HUDEP-2 (cell line): ENCODE data around the gene POLR3G.
A peak's percentile ranks its signal among the peaks of the same experiment; 100 is the strongest.

Experiments used
- DNase-seq, 76 experiments: peaks; one replicate each; lab custom pipeline; 2025; ENCODE audit not compliant: unreplicated experiment in 76 of 76; lab: John Stamatoyannopoulos, UW

The POLR3G gene

DNA sequence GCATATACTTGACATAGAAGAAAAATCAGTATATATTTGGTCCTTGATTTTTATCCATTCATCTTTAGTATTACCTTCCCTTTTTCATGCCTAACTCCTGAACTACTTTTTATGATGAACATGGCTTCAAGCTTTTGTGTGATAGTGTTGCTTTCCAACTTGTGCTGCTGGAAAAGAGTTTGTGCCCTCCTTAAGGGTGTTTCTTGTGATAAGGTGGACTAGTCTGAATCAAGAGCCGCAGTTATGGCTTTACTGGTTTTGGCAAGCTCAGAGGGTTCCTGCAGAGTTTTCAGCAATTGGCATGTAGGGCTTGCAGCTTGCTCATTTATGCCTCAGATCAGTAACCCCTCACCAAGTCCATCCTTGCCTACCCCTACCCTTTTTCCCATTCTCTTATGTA lies 20.5 kb downstream of the POLR3G start:
- DNase-seq: peak in 34 of 76 experiments; percentile 1 to 64 (median 26)

DNA sequence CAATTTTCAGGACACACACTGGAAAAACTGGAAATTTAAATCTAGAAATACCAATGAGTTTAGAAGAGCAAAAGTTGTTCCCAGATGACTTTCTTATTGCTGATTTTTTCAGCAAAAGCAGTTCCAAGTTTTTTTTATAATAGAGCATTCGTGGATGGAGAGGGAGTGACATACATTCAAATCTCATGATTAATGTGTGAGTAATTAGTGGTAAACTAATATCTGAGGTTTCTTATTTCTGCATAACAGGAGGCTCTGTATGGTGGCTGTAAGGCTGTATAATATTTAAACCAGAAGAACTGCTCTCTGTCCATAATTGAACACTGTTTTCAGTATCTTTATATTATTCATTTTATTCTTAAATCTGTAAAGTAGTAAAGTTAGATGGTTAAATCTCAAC lies 28.9 kb downstream of the POLR3G start:
- no peak for DNase-seq

DNA sequence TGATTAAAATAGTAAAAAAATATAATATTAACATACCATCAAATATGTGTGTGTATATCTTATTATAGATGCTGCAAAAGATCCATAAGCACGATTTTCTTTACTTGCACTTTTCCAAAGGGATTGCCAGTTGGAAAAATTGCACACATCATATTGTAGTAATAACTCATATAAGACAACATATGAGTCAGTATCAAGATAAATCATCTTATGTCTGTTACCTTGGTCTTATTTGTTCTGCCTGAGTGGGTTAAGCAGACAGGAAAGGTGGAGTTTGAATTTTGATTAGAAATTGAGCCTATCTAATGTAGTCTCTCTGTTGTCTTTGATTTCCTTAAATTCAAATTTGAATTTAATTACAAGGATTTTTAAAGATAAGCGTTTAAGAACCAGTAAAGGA lies 30.1 kb downstream of the POLR3G start:
- DNase-seq: no peak

DNA sequence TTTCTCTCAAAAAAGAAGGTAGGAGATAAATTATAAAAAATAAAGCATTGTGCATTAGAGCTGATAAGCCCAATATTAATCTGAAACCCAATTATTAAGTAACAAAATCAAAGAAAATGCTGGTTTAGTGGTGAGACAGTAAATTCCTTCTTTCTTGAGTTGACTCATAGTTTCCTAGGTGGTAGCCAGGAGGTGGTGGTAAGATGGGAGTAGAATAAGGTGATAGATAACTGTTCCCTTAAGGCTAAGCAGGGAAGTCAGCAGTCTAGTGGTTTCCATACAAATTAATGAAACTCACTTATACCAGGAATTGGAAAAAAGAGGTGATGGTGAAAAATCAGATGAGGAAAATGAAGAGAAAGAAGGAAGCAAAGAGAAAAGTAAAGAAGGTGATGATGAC lies 31.6 kb downstream of the POLR3G start:
- DNase-seq: no peak

DNA sequence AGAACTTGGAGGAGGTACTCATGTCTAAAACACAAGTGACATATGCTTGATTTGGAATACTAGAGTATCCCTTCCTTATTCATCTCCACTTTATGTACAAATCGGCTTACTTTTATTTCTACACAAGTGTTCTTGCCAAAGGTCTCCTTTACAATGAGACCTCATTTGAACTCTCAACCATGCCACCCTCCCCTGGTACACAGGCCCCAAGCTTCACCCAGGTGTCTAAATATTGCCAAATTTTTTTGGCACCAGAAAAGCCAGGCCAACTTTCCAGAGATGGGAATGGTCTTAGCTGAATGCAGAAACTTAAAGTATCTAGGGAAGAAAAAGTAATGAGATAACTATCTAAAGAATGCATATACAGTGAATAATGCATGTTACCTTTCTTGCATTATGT lies 35.8 kb downstream of the POLR3G start:
- DNase-seq: no peak

DNA sequence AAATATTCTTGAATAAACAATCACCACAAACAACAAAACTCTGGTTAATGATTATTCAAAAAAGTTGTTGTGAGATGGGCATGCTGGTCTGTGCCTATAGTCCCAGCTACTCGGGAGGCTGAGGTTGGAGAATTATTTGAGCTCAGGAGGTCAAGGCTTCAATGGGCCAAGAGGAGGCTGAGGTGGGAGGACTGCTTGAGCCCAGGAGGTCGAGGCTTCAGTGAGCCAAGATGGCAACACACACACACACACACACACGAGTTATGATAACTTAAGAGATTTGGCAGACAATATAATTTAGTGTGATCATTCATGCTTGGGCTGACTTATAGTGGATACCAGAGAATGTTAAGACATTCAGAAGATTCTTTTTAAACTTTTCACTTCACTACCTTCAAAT lies 39.9 kb downstream of the POLR3G start:
- no peak for DNase-seq

DNA sequence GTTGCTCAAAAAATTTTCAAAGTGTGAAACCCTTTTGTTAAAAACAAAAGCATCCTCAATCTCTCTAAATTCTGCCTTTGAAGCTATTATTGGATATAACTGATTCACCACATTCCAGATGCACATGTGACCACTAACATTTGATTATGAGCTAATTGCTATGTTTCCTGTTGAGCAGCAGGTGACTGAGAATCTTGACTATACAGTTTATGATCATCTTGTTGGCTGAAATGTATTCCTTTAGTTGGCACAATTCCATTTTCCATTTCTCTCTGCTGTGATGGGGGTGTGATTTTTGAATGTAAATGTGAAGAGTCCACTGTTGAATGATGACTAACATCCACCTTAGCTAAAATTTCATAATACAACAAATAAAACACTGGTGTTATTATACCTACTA lies 44.0 kb downstream of the POLR3G start:
- DNase-seq: no peak

DNA sequence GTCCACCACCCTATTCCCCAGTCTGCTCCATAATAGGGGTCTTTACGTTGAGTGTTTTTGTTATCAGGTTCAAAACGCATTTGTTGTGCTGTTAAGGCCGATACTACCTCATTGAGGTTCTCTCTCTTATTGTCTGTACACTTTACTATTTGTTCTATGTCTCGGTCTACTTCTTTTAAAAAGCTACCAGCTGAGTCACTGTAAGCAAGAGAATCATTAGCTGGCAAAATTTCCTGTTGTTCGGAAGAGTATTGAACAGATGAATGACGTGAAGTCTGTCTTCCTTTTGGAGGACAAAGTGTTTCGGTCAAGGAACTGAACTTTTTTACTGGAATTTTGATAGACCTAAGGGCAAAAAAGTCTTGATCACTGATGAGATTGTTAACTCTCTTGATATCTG lies 44.4 kb downstream of the POLR3G start:
- DNase-seq: no peak

DNA sequence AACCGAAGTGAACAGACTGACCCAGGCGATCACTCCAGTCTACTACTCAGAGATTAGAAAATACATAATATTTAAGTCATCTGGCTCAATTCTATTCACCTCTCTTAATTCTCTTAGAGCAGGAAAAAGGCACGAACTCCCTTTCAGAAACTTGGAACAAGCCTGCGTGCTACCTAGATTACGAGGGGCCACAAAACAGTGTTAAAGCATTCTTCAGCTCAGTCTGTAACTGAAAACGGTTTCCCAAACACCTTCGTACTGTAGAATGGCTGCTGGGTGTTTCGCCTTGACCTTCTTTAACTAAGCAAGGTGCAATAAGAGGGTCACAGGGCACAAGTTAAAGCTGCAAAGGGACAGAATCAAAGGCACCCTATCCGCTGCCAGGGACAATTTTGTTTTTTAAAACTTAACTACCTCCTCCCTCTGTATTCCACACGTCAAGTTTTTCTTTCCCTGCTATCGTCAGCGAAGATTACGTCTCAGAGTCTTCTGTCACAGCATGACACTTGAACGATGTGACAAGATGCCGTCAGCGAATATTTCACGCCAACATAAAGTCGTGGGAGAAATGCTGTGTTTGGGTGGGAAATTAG lies 54.0 kb downstream of the POLR3G start:
- peak in 5 of 76 experiments; percentile 1 to 33 (median 16) for DNase-seq

DNA sequence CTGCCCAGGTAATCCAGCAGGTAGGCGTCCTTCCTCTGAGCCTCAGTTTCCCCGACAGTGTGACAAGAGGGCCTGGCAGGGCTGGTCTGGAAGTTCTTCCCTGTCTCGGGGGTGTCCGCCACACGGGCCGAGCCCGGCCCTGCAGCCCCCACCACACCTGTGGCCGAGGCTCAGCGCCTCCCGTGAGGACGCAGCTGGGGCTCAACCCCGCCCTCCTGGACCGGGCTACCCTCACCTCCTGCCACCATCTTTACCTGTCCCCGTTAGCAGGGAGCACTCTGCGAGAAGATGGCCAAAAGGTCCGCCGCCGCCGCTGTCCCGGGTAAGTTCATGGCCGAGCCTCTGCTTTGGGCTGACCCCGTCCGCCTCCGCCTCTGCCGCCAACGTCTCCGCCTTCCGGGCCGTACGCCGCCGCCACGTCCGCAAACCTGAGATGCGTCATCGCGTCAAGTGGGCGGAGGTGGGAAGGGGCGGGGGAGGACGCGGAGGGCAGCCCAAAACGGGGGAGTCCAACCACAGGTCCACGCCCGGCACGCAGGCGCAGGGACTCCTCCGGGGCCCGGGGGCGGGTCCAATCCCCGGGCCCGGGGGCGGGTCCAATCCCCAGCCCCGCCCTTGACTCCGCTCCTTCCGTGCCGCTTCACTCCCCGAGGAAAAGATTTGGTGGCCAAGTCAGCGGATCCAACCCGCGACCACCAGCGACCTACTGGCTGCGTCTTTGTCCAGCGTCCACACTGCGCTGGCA lies 54.7 kb downstream of the POLR3G start, which contains the start of gene LYSMD3:
Gene LYSMD3 (minus strand): TSS at position 391 of the 745 bp plus-strand sequence. CDS start 4,295 bp downstream, outside the sequence.
- DNase-seq: peak; percentile 27 to 98 (median 92)

DNA sequence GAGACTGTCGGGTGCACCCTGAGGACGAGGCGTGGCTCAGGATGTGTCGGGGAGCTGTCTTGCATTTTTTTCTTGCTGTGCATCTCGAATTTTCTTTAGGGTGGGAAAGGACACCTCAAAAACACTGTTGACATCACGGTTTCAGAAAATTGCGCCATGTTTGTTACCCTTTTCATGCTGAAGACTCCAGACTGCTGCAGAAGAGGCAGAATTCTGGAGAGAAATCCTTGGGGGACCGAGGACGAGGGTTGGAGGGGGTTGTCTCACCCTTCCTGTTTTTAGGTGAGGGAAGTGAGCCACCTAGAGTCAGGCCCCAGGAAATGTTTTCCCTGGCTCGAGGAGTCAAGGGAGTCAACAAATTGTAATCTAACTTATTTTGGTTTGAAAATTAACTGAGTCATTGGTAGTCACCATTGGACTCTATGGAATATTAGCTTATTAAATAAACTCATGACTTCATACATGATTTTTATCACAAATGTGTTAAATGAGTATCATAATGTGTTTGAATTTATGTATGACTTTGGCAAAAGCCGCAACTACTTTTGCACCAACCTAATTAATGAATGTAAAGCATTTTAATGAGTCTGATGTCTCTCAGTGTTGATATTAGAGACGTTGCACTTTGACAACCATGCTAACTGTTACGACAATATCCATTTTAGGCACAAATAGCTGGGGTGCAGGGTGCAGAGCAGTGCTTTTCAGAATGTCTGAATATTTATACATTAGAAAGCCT lies 55.4 kb downstream of the POLR3G start:
- peak in 72 of 76 experiments; percentile 5 to 81 (median 53) for DNase-seq

DNA sequence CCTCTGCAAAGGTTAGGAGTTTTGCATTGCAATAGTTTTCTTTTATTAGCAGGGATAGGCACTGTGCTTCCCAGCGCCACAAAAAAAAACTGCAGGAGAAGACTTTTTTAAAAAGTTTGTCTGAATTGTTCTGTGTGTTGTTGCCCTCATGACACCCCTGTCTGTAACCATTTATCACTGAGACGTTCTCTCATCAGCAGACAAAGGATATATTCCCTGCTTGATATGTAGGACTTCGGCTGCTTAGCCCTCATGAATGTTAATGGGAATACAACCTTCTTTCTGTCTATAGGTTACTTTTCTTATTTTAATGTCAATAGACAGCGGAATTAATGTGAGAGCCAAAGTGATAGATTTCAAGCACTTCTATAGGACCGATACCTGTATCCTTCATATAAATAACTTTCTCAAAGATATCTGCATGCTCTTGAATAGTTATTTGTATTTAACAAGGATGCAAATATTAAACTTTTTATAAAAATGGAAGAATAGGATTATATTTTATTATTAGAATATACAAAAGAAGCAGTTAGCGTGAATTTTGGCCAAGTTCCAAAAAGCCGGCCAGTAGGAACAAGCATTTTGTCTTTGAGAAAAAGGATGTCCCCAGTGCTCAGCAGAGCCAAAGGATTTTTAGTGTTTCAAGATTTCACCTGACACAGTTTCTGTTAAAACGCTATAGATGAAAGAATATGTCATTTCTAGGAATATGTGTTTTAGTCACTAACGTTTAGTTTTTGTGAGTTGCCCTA lies 56.2 kb downstream of the POLR3G start:
- no peak for DNase-seq

DNA sequence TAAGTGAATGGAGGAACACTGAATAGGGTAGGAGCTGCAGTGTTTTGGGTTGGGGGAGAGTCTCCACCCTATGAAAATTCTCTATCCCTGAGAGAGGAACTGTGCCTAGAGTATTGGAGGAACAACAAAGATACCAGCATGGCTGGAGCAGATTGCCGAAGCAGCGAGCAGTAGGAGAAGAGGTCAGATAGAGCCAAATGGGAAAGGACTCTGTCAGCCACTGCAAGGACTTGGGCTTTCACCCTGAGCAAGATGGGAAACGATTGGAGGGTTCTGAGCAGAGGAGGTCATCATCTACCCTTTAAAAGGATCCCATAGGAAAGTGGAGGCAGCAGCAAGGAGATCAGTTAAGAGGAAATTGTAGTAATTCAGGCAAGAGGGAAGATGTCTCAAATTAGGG lies 59.1 kb downstream of the POLR3G start:
- DNase-seq: no peak

DNA sequence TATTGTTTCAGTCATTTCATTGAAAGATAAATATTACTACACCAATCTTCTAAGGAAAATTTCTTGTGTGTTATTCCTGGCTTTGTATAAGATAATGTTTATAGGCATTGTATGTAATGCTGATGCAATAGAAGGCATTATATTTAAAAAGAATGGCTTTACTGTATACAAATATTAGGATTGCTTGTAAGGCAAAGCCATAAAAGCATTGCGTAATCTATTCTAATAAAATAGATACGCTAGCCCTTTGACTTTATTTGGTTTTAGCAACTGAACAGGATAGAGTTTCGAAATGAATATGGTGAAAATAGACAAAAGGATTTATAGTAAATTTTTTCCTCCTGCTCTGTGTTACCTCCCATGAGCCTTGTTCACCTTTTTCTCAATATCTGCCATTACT lies 60.3 kb downstream of the POLR3G start:
- no peak for DNase-seq

DNA sequence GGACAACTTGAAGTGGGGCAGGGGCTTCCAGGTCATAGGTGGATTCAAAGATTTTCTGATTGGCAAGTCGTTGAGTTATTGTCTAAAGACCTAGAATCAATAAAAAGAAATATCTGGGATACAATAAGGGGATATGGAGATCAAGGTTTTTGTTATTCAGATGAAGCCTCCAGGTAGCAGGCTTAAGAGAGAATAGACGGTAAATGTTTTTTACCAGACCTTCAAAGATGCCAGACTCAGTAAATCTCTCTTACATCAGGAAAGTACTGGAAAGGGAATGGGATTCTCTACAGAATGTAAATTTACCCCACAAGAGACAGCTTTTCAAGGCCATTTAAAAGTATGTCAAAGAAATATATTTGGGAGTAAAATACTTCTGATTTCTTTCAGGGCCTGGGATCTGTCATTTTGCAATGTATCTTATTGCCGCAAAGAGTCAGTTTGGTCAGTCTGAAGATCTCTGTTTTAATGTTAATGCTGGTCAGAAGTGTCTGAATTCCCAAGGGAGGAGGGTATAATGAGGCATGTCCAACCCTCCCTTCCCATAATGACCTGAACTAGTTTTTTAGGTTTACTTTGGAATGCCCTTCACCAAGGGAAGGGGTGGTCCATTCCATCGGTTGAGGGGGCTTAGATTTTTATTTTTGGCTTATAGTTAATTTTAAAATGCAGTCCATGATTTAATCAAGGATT lies 68.3 kb downstream of the POLR3G start:
- DNase-seq: no peak

DNA sequence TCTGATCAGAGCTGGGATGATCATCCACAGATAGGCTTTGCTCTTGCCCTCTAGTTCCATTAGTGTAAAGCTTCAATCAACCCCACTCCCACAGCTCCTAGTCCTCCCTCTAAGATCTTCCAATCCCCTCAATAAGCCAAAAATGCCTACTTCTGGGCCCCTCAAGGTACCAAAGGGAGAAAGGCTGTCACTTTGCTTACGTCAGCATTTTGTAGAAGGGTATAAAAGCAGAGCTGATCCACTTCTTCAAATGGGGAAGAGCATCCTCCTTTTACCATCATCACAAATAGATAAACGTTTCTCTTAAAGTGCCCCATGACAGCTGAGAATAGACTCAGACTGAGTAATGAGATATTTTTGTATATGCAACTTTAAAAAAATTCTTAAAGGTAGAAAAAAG lies 70.8 kb downstream of the POLR3G start:
- no peak for DNase-seq

DNA sequence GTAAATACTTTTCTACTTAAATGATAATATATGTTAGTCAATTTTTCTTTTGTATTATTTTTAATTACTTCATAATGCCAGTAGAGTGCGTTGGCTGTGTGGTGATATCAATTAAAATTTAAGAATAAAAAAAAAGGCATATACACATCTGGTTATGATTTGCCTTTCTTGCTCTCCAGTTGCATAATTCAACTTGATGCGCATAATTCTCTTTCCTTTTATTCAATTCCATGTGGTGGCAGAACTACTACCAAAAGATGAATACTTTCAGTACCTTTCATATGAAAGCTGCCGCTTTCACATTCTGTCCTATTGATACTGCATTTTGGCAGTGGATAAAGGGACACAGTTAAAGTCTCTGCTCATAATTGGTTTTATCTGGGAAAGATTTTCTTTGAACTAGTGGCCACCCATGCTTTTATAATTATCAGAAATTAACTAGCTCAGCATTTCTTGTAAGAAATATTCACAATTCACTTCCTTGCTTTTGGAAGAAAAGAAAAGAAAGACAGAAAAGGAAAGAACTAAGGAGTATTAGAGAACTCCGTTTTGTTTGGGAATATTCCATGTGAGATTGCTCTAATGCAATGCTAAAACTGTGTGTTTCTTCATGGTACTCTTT lies 71.7 kb downstream of the POLR3G start:
- DNase-seq: no peak

DNA sequence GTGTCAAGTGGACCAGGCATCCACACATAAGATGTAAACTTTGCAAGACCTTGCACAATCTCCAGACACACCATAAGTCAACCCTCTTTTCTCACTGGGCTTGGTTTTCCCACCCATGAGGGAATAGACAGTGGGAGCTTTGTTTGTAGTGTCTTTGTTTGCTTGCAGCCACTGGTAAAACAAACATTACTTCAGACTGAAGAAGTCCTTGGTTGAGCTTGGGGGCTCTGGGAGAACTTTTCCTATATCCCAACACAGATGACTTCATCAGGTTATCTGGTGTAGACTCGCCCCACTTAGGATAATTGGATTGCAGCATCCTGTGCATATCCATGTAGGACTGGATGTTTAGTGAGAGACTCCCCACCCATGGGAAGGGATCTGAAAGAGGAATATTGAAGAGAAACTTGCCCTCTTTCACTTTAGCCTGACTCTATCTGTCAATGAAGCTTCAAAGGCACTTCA lies 72.4 kb downstream of the POLR3G start:
- DNase-seq: no peak

DNA sequence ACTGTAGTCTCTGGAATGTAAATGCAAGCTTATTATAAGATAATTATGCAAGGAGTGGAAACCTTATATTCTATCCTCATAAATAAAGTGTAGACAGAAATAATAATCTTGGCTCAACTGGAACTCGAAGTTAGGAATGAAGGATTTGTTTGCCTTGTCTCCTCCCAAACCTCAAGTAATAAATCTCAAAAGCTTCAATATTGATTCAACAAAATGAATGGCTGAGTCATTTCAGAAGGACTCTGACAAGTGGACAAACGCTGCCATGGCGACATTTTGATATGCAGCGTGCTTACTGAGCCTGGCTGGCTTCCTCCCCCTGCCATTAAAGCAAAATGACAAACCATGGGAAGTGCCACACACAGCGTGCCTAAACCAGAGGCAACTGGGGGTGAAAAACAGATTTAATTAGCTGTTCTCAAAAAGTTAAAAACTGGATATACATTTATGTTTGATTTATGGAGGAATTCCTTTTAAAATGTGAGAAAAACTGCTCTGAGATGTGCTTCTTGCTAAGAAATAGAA lies 73.5 kb downstream of the POLR3G start:
- peak in 2 of 76 experiments; percentile 9 to 38 for DNase-seq

DNA sequence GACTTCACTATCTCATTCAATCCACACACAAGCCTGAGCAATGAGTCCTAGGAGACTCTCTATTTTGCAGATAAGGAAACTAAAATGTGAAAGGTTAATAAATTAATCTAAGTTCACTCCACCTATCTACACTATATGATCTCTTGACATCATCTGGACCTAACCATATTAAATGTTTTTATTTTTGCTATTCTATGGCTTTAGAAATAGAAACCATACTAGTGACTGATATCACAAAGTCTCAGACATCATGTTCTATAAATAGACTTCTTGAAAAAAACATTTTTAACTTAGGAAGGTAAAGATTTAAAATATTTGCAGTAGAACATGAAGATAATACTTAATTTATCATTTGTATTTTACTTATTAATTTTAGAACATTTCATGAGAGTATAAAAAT lies 74.6 kb downstream of the POLR3G start:
- DNase-seq: no peak
